HL-60 (cell line): ENCODE measurements around the gene CD2.

Experiments used
- SPI1 ChIP-seq: IDR thresholded peaks from 2 replicates; pipeline ENCODE4 v1.6.1; 2012; ENCODE audit warnings: low read depth, mild to moderate bottlenecking, borderline replicate concordance
- TF ChIP-seq, protein P1 (sequence below): IDR thresholded peaks from one replicate; pipeline ENCODE4 v1.5.1; 2011; ENCODE audit warnings: low read length, control low read depth, inconsistent platforms; ENCODE audit not compliant: insufficient read depth

DNA sequence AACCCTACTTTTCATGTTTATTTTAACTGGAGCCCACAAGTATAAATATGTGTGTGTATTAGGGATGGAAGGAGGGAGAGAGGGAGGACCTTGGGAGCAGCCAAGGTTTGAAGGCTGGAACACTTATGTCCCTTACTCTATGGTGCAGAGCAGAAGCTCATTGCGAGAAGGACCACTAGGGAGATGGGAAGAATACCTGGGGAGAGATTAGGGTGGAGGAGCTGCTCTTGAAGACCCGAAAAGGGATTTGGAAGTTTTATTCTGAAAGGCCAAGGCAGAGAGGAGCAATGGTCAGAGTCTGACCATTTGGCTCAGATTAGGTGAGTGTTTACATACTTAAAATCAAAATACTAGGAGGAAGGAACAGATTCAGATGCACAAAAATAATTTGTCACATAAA, 8.1 kb downstream of the CD2 start:
- TF ChIP-seq, protein P1, sequence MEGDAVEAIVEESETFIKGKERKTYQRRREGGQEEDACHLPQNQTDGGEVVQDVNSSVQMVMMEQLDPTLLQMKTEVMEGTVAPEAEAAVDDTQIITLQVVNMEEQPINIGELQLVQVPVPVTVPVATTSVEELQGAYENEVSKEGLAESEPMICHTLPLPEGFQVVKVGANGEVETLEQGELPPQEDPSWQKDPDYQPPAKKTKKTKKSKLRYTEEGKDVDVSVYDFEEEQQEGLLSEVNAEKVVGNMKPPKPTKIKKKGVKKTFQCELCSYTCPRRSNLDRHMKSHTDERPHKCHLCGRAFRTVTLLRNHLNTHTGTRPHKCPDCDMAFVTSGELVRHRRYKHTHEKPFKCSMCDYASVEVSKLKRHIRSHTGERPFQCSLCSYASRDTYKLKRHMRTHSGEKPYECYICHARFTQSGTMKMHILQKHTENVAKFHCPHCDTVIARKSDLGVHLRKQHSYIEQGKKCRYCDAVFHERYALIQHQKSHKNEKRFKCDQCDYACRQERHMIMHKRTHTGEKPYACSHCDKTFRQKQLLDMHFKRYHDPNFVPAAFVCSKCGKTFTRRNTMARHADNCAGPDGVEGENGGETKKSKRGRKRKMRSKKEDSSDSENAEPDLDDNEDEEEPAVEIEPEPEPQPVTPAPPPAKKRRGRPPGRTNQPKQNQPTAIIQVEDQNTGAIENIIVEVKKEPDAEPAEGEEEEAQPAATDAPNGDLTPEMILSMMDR = no peak
- TF ChIP-seq SPI1 = no peak
